ENCODE measurements around the gene ARPP21.

GRCh38 chr3:35817216-35817615, 177.9 kb downstream of the ARPP21 start:
- TF ChIP-seq, protein P1, sequence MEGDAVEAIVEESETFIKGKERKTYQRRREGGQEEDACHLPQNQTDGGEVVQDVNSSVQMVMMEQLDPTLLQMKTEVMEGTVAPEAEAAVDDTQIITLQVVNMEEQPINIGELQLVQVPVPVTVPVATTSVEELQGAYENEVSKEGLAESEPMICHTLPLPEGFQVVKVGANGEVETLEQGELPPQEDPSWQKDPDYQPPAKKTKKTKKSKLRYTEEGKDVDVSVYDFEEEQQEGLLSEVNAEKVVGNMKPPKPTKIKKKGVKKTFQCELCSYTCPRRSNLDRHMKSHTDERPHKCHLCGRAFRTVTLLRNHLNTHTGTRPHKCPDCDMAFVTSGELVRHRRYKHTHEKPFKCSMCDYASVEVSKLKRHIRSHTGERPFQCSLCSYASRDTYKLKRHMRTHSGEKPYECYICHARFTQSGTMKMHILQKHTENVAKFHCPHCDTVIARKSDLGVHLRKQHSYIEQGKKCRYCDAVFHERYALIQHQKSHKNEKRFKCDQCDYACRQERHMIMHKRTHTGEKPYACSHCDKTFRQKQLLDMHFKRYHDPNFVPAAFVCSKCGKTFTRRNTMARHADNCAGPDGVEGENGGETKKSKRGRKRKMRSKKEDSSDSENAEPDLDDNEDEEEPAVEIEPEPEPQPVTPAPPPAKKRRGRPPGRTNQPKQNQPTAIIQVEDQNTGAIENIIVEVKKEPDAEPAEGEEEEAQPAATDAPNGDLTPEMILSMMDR (IDR thresholded peaks at IDR 0.05), result no peak
- TF ChIP-seq MAX (IDR thresholded peaks at IDR 0.05; ENCODE audit: low read depth) (no peak), TCF12 (IDR thresholded peaks at IDR 0.05) (no peak), RCOR1 (IDR thresholded peaks at IDR 0.05; ENCODE audit: low read length) (no peak), RAD21 (IDR thresholded peaks at IDR 0.05; ENCODE audit: low read length) (no peak), IRF3 (IDR thresholded peaks at IDR 0.05; ENCODE audit: low read depth, low read length) (no peak), ELF1 (IDR thresholded peaks at IDR 0.05) (no peak), GABPA (IDR thresholded peaks at IDR 0.05; ENCODE audit: low read depth) (no peak), FOXM1 (IDR thresholded peaks at IDR 0.05; ENCODE audit: low read depth) (no peak)
- TF ChIP-seq, protein P2, sequence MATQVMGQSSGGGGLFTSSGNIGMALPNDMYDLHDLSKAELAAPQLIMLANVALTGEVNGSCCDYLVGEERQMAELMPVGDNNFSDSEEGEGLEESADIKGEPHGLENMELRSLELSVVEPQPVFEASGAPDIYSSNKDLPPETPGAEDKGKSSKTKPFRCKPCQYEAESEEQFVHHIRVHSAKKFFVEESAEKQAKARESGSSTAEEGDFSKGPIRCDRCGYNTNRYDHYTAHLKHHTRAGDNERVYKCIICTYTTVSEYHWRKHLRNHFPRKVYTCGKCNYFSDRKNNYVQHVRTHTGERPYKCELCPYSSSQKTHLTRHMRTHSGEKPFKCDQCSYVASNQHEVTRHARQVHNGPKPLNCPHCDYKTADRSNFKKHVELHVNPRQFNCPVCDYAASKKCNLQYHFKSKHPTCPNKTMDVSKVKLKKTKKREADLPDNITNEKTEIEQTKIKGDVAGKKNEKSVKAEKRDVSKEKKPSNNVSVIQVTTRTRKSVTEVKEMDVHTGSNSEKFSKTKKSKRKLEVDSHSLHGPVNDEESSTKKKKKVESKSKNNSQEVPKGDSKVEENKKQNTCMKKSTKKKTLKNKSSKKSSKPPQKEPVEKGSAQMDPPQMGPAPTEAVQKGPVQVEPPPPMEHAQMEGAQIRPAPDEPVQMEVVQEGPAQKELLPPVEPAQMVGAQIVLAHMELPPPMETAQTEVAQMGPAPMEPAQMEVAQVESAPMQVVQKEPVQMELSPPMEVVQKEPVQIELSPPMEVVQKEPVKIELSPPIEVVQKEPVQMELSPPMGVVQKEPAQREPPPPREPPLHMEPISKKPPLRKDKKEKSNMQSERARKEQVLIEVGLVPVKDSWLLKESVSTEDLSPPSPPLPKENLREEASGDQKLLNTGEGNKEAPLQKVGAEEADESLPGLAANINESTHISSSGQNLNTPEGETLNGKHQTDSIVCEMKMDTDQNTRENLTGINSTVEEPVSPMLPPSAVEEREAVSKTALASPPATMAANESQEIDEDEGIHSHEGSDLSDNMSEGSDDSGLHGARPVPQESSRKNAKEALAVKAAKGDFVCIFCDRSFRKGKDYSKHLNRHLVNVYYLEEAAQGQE (IDR thresholded peaks at IDR 0.05; ENCODE audit: low read depth, low read length), result no peak
- TF ChIP-seq, protein P3, sequence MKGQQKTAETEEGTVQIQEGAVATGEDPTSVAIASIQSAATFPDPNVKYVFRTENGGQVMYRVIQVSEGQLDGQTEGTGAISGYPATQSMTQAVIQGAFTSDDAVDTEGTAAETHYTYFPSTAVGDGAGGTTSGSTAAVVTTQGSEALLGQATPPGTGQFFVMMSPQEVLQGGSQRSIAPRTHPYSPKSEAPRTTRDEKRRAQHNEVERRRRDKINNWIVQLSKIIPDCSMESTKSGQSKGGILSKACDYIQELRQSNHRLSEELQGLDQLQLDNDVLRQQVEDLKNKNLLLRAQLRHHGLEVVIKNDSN (IDR thresholded peaks at IDR 0.05; ENCODE audit: borderline replicate concordance, low read depth), result no peak
- TF ChIP-seq, protein P4, sequence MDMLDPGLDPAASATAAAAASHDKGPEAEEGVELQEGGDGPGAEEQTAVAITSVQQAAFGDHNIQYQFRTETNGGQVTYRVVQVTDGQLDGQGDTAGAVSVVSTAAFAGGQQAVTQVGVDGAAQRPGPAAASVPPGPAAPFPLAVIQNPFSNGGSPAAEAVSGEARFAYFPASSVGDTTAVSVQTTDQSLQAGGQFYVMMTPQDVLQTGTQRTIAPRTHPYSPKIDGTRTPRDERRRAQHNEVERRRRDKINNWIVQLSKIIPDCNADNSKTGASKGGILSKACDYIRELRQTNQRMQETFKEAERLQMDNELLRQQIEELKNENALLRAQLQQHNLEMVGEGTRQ (IDR thresholded peaks at IDR 0.05; ENCODE audit: borderline replicate concordance, low read depth, low read length), result no peak

Data from SK-N-SH (cell line).